ENCODE results near the gene PIWIL4.
"Not testable (repeated sequence)": the region's sequence is repeated elsewhere in the genome, so short reads cannot be mapped to it uniquely, and the experiment has no call there.

PIWIL4 gene

GRCh38 chr11:94550513-94550912, 16.7 kb upstream of the PIWIL4 start:
- no peak for DNase-seq

GRCh38 chr11:94553938-94554337, 13.2 kb upstream of the PIWIL4 start:
- no peak for DNase-seq

- not testable (repeated sequence) for DNase-seq
These were observed 11.3 kb upstream of the PIWIL4 start for GRCh38 chr11:94555752-94556329.

GRCh38 chr11:94557421-94557820, 9.7 kb upstream of the PIWIL4 start:
- DNase-seq: no peak

GRCh38 chr11:94557992-94558391, 9.2 kb upstream of the PIWIL4 start:
- no peak for DNase-seq

- no peak for DNase-seq
These were observed 8.7 kb upstream of the PIWIL4 start for GRCh38 chr11:94558468-94558867.

GRCh38 chr11:94558932-94559331, 8.2 kb upstream of the PIWIL4 start:
- no peak for DNase-seq

- DNase-seq: no peak
These were observed 7.8 kb upstream of the PIWIL4 start for GRCh38 chr11:94559361-94559760.

- DNase-seq: no peak
These were observed 6.3 kb upstream of the PIWIL4 start for GRCh38 chr11:94560834-94561233.

- peak; percentile 66 for DNase-seq
These were observed 3.9 kb upstream of the PIWIL4 start for GRCh38 chr11:94563176-94563847.

GRCh38 chr11:94563848-94564467, 3.2 kb upstream of the PIWIL4 start:
- no peak for DNase-seq

GRCh38 chr11:94568200-94568599, 1.0 kb downstream of the PIWIL4 start:
- no peak for DNase-seq

- DNase-seq: no peak
These were observed 1.5 kb downstream of the PIWIL4 start for GRCh38 chr11:94568717-94569116.

- DNase-seq: not testable (repeated sequence)
These were observed 5.8 kb downstream of the PIWIL4 start for GRCh38 chr11:94572975-94573374.

- no peak for DNase-seq
These were observed 7.2 kb downstream of the PIWIL4 start for GRCh38 chr11:94574193-94574961.

- no peak for DNase-seq
These were observed 9.1 kb downstream of the PIWIL4 start for GRCh38 chr11:94576306-94576705.

- no peak for DNase-seq
These were observed 10.7 kb downstream of the PIWIL4 start for GRCh38 chr11:94577841-94578240.

- no peak for DNase-seq
These were observed 14.8 kb downstream of the PIWIL4 start for GRCh38 chr11:94581926-94582325.

GRCh38 chr11:94583213-94583865, 16.2 kb downstream of the PIWIL4 start:
- no peak for DNase-seq

GRCh38 chr11:94583866-94584500, 16.8 kb downstream of the PIWIL4 start:
- no peak for DNase-seq

GRCh38 chr11:94584978-94585377, 17.8 kb downstream of the PIWIL4 start:
- no peak for DNase-seq

- no peak for DNase-seq
These were observed 18.2 kb downstream of the PIWIL4 start for GRCh38 chr11:94585399-94585798.

GRCh38 chr11:94586546-94586945, 19.4 kb downstream of the PIWIL4 start:
- no peak for DNase-seq

Measured in 8988T (cell line).